Loucy (cell line): ENCODE results near the gene VWF.

Experiments used
- EZH2phosphoT487 ChIP-seq: fragments of 200-600 bp; IDR thresholded peaks from 2 replicates; pipeline ENCODE4 v1.6.1; 2018; ENCODE audit warnings: antibody characterized with exemption, mild to moderate bottlenecking, moderate library complexity, borderline replicate concordance
- TF ChIP-seq, protein P1 (sequence below): fragments of 200-600 bp; sonication (generic); conservative IDR thresholded peaks from 2 replicates; pipeline ENCODE4 v1.5.1; 2014; ENCODE audit warnings: mild to moderate bottlenecking, antibody characterized with exemption, low read length

DNA sequence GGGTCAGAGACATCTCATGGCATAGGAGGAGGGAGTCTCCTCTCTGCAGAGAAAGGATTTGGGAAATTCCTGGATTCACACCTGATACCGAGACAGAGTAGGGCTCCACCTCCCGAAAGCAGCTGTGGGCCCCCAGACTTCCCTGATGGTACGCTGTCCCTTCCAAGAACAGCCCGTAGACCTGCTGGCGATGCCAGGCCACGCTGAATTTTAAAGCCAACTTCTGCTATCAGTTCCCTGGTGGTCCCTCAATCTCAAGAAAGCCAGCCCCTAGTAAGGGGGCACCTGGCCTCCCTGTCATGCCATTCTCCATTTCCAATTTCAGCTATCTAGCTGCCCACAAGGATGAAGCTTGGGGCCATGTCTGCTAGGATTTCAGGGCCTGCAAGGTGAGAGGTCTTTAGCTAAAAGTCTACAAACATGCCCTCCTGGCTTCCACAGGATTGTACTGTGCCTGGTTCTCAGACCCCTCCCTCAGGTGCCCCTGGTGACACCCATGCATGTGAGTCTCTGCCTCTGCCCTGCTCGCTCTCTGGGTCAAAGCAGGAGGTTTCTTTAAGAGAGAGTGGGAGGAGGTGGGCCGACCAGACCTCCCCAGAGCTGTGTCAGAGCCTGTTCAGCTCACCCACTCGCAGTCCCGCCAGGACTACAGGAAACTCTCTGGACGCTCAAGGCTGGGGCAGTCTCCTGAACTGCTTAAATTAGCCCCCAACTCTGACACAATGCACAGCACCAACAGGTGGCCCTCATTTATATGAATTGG, 209.9 kb downstream of the VWF start:
- TF ChIP-seq, protein P1, sequence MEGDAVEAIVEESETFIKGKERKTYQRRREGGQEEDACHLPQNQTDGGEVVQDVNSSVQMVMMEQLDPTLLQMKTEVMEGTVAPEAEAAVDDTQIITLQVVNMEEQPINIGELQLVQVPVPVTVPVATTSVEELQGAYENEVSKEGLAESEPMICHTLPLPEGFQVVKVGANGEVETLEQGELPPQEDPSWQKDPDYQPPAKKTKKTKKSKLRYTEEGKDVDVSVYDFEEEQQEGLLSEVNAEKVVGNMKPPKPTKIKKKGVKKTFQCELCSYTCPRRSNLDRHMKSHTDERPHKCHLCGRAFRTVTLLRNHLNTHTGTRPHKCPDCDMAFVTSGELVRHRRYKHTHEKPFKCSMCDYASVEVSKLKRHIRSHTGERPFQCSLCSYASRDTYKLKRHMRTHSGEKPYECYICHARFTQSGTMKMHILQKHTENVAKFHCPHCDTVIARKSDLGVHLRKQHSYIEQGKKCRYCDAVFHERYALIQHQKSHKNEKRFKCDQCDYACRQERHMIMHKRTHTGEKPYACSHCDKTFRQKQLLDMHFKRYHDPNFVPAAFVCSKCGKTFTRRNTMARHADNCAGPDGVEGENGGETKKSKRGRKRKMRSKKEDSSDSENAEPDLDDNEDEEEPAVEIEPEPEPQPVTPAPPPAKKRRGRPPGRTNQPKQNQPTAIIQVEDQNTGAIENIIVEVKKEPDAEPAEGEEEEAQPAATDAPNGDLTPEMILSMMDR, result no peak
- no peak for TF ChIP-seq EZH2phosphoT487
